Activated naive CD4-positive, alpha-beta T cell treated with anti-CD3 and anti-CD28 coated beads for 36 hours (primary cell): Measurements from ENCODE around the gene MSMP. TPM values are rescaled to one million over a fixed set of nuclear protein-coding genes. Genes with fewer than 3 reads are reported as not detected.

Experiments
- CTCF ChIA-PET: fragments of 350-600 bp; sonication (Branson Sonifier 250); formaldehyde crosslinking; loops from one replicate; lab custom pipeline; 2021; ENCODE audit warnings: antibody characterized with exemption; lab: Charles Lee
- DNase-seq: peaks from one replicate; pipeline ENCODE4 v3.0.0-alpha.2; 2020
- H3K27ac Mint-ChIP-seq: one replicate; pipeline ENCODE4 v1.8.0; 2021; ENCODE audit warnings: mild to moderate bottlenecking, mixed read lengths
- H3K27me3 Mint-ChIP-seq: one replicate; pipeline ENCODE4 v1.8.0; 2021; ENCODE audit warnings: low read depth, mixed read lengths
- H3K36me3 Mint-ChIP-seq: one replicate; pipeline ENCODE4 v1.8.0; 2021; ENCODE audit warnings: low read depth, mixed read lengths
- H3K4me1 Mint-ChIP-seq: one replicate; pipeline ENCODE4 v1.8.0; 2021; ENCODE audit warnings: low read depth, mixed read lengths
- H3K4me3 Mint-ChIP-seq: one replicate; pipeline ENCODE4 v1.8.0; 2021; ENCODE audit warnings: mild to moderate bottlenecking, moderate library complexity, mixed read lengths
- H3K9me3 Mint-ChIP-seq: one replicate; pipeline ENCODE4 v1.8.0; 2021; ENCODE audit warnings: mixed read lengths
- intact Hi-C: fragments of 100-400 bp; cut with micrococcal nuclease; formaldehyde crosslinking; loops from one replicate; pipeline ENCODE4 v1.15.1; 2023
- total RNA-seq, 2 experiments: library from RNA; stranded (reverse); gene quantifications; one replicate each; pipeline ENCODE4 v1.2.3, GENCODE V29; 2021

The MSMP gene
- total RNA-seq, 2 experiments from 2014 or later = 0.45 TPM; not detected in 1

GRCh38 chr9:35714579-35715252 is 39.4 kb downstream of the MSMP start:
- intact Hi-C loops = no loop called here
- Mint-ChIP-seq H3K27me3 (no peaks in the 10 kb centered on the region), H3K4me1 (peaks cover 2% of the 10 kb centered on the region), H3K4me3 (no peak overlapping the region), H3K9me3 (no peaks in the 10 kb centered on the region), H3K27ac (no peak overlapping the region), H3K36me3 (peaks cover 54% of the 10 kb centered on the region)
- CTCF ChIA-PET = interaction anchor here (0.6 to 7.5 kb wide), 6 partner anchors 13 to 663 kb away, joined by 3 to 53 read pairs (median 3); partner anchors contain the start of genes CCDC107 and RMRP
- DNase-seq = no peak

- intact Hi-C loops = no loop called here
- Mint-ChIP-seq H3K4me3 (no peak overlapping the region), H3K27ac (no peak overlapping the region), H3K27me3 (no peaks in the 10 kb centered on the region), H3K9me3 (no peaks in the 10 kb centered on the region), H3K36me3 (peaks cover 52% of the 10 kb centered on the region), H3K4me1 (peaks cover 2% of the 10 kb centered on the region)
- CTCF ChIA-PET = interaction anchor here (0.6 to 7.5 kb wide), 4 partner anchors 13 to 663 kb away, joined by 3 to 53 read pairs (median 3); no protein-coding TSS in a partner anchor
- no peak for DNase-seq
Observed at GRCh38 chr9:35714123-35714522, 40.0 kb downstream of the MSMP start.

- Mint-ChIP-seq H3K9me3 (no peaks in the 10 kb centered on the region), H3K27ac (no peak overlapping the region), H3K27me3 (no peaks in the 10 kb centered on the region), H3K36me3 (peaks cover 54% of the 10 kb centered on the region), H3K4me3 (no peak overlapping the region), H3K4me1 (peaks cover 2% of the 10 kb centered on the region)
- intact Hi-C loops = no loop called here
- CTCF ChIA-PET = interaction anchor here (7.5 kb wide), 1 partner anchor 18 kb away, joined by 53 read pairs; no protein-coding TSS in a partner anchor
- DNase-seq = no peak
Observed at GRCh38 chr9:35713578-35713977, 40.5 kb downstream of the MSMP start.

GRCh38 chr9:35712762-35713400 is 41.2 kb downstream of the MSMP start:
- CTCF ChIA-PET = interaction anchor here (0.7 to 7.5 kb wide), 3 partner anchors 17 to 56 kb away, joined by 3 to 53 read pairs (median 3); no protein-coding TSS in a partner anchor
- no peak for DNase-seq
- peaks cover 2% of the 10 kb centered on the region for H3K4me1 Mint-ChIP-seq
- no peak overlapping the region for H3K4me3 Mint-ChIP-seq
- peaks cover 52% of the 10 kb centered on the region for H3K36me3 Mint-ChIP-seq
- no peaks in the 10 kb centered on the region for H3K27me3 Mint-ChIP-seq
- H3K27ac Mint-ChIP-seq = no peak overlapping the region
- no peaks in the 10 kb centered on the region for H3K9me3 Mint-ChIP-seq
- intact Hi-C loops = no loop called here

GRCh38 chr9:35711501-35712428 is 42.3 kb downstream of the MSMP start:
- Mint-ChIP-seq H3K4me1 (peaks cover 2% of the 10 kb centered on the region), H3K27ac (no peak overlapping the region), H3K36me3 (peaks cover 59% of the 10 kb centered on the region), H3K4me3 (no peak overlapping the region), H3K9me3 (no peaks in the 10 kb centered on the region), H3K27me3 (no peaks in the 10 kb centered on the region)
- CTCF ChIA-PET = interaction anchor here (0.6 to 7.5 kb wide), 7 partner anchors 16 to 171 kb away, joined by 3 to 53 read pairs (median 3); no protein-coding TSS in a partner anchor
- DNase-seq = no peak
- intact Hi-C loops = no loop called here

GRCh38 chr9:35710818-35711500 is 43.1 kb downstream of the MSMP start:
- Mint-ChIP-seq H3K27me3 (no peaks in the 10 kb centered on the region), H3K9me3 (no peaks in the 10 kb centered on the region), H3K4me3 (no peak overlapping the region), H3K4me1 (peaks cover 2% of the 10 kb centered on the region), H3K27ac (no peak overlapping the region), H3K36me3 (peaks cover 55% of the 10 kb centered on the region)
- intact Hi-C loops = no loop called here
- CTCF ChIA-PET = interaction anchor here (1.2 to 7.5 kb wide), 5 partner anchors 16 to 171 kb away, joined by 3 to 53 read pairs (median 4); partner anchors contain the start of gene CCDC107
- DNase-seq = no peak

GRCh38 chr9:35708146-35708545 is 45.9 kb downstream of the MSMP start:
- peaks cover 2% of the 10 kb centered on the region for H3K4me1 Mint-ChIP-seq
- no peaks in the 10 kb centered on the region for H3K9me3 Mint-ChIP-seq
- H3K36me3 Mint-ChIP-seq = peaks cover 64% of the 10 kb centered on the region
- no peak overlapping the region for H3K27ac Mint-ChIP-seq
- no peak overlapping the region for H3K4me3 Mint-ChIP-seq
- CTCF ChIA-PET = interaction anchor here (1.2 to 4.9 kb wide), 3 partner anchors 13 to 91 kb away, joined by 3 to 30 read pairs (median 4); no protein-coding TSS in a partner anchor
- intact Hi-C loops = no loop called here
- no peak for DNase-seq
- no peaks in the 10 kb centered on the region for H3K27me3 Mint-ChIP-seq

- no peak for DNase-seq
- H3K4me1 Mint-ChIP-seq = peaks cover 2% of the 10 kb centered on the region
- CTCF ChIA-PET = interaction anchor here (1.0 to 4.9 kb wide), 4 partner anchors 11 to 90 kb away, joined by 3 to 30 read pairs (median 4); no protein-coding TSS in a partner anchor
- intact Hi-C loops = no loop called here
- peaks cover 64% of the 10 kb centered on the region for H3K36me3 Mint-ChIP-seq
- H3K27me3 Mint-ChIP-seq = no peaks in the 10 kb centered on the region
- no peak overlapping the region for H3K4me3 Mint-ChIP-seq
- no peaks in the 10 kb centered on the region for H3K9me3 Mint-ChIP-seq
- no peak overlapping the region for H3K27ac Mint-ChIP-seq
Observed at GRCh38 chr9:35706951-35707350, 47.1 kb downstream of the MSMP start.

GRCh38 chr9:35705836-35706430 is 48.1 kb downstream of the MSMP start:
- no peaks in the 10 kb centered on the region for H3K27me3 Mint-ChIP-seq
- H3K36me3 Mint-ChIP-seq = peaks cover 55% of the 10 kb centered on the region

GRCh38 chr9:35705372-35705771 is 48.7 kb downstream of the MSMP start:
- H3K27ac Mint-ChIP-seq = no peak overlapping the region
- peaks cover 50% of the 10 kb centered on the region for H3K36me3 Mint-ChIP-seq
- H3K27me3 Mint-ChIP-seq = no peaks in the 10 kb centered on the region
- H3K9me3 Mint-ChIP-seq = no peaks in the 10 kb centered on the region
- no peak for DNase-seq
- no peak overlapping the region for H3K4me3 Mint-ChIP-seq
- CTCF ChIA-PET = interaction anchor here (4.9 kb wide), 1 partner anchor 10 kb away, joined by 30 read pairs; no protein-coding TSS in a partner anchor
- H3K4me1 Mint-ChIP-seq = no peaks in the 10 kb centered on the region
- intact Hi-C loops = no loop called here

More at GRCh38 chr9:35705836-35706430, 48.1 kb downstream of the MSMP start:
- CTCF ChIA-PET = interaction anchor here (1.2 to 4.9 kb wide), 2 partner anchors 10 to 24 kb away, joined by 4 to 30 read pairs; no protein-coding TSS in a partner anchor
- intact Hi-C loops = no loop called here
- H3K4me1 Mint-ChIP-seq = no peaks in the 10 kb centered on the region
- H3K27ac Mint-ChIP-seq = no peak overlapping the region
- H3K4me3 Mint-ChIP-seq = no peak overlapping the region
- DNase-seq = no peak
- no peaks in the 10 kb centered on the region for H3K9me3 Mint-ChIP-seq
